CD14-positive monocyte (primary cell): Measurements from ENCODE around the gene RUNDC3A. TPM values are rescaled to one million over a fixed set of nuclear protein-coding genes. Genes with fewer than 3 reads are reported as not detected.

ENCODE experiments used
- DNase-seq, 3 donors: peaks; one replicate each; pipeline ENCODE4 v3.0.0-alpha.2; 2011 to 2022
- H2AFZ ChIP-seq: 2 replicates; pipeline ENCODE4 v1.6.0; 2012; ENCODE audit warnings: mild to moderate bottlenecking, low read depth, low read length, inconsistent platforms; ENCODE audit not compliant: insufficient read depth, poor library complexity, severe bottlenecking
- H3K27ac ChIP-seq, 2 donors: 1 replicate in 1 of 2; 2 replicates in 1 of 2; pipeline ENCODE4 v1.5.1; 2012 to 2013; ENCODE audit warnings: low read length in 2 of 2, control low read depth in 1 of 2, inconsistent platforms in 1 of 2, low read depth in 1 of 2, mild to moderate bottlenecking in 1 of 2
- H3K27me3 ChIP-seq, 2 donors: one replicate each; pipeline versions ENCODE4 v1.6.0 to v1.6.1; 2011 to 2013; ENCODE audit warnings: low read length in 2 of 2; ENCODE audit not compliant: control insufficient read depth in 2 of 2, insufficient read depth in 2 of 2
- H3K36me3 ChIP-seq, 2 donors: replicated peaks in 1 of 2; 1 replicate in 1 of 2; 2 replicates in 1 of 2; pipeline versions ENCODE4 v1.5.1 to v1.6.1; 2012 to 2013; ENCODE audit warnings: low read length in 2 of 2, control low read depth in 1 of 2, inconsistent platforms in 1 of 2, mild to moderate bottlenecking in 1 of 2; ENCODE audit not compliant: insufficient read depth in 2 of 2, control insufficient read depth in 1 of 2
- H3K4me1 ChIP-seq, 2 donors: 1 replicate in 1 of 2; 2 replicates in 1 of 2; pipeline versions ENCODE4 v1.5.1 to v1.6.1; 2012 to 2013; ENCODE audit warnings: low read length in 2 of 2, control low read depth in 1 of 2, inconsistent platforms in 1 of 2, mild to moderate bottlenecking in 1 of 2, moderate library complexity in 1 of 2; ENCODE audit not compliant: insufficient read depth in 2 of 2, control insufficient read depth in 1 of 2
- H3K4me2 ChIP-seq: replicated peaks from 2 replicates; pipeline ENCODE3; 2012; ENCODE audit warnings: low read length, moderate library complexity, mild to moderate bottlenecking; ENCODE audit not compliant: poor library complexity, severe bottlenecking; ENCODE audit errors: extremely low read depth
- H3K4me3 ChIP-seq, 3 experiments: fragments of 200-600 bp in 1 of 3; sonication (generic) in 1 of 3; replicated peaks in 1 of 3; 1 replicate in 2 of 3; 2 replicates in 1 of 3; pipeline ENCODE4 v1.5.1; 2011 to 2013; ENCODE audit warnings: low read length in 3 of 3, mild to moderate bottlenecking in 3 of 3, control low read depth in 2 of 3, low read depth in 2 of 3, inconsistent platforms in 1 of 3, moderate library complexity in 1 of 3
- H3K79me2 ChIP-seq: 2 replicates; pipeline ENCODE4 v1.6.0; 2012; ENCODE audit warnings: mild to moderate bottlenecking, control low read depth, inconsistent platforms, low read length, moderate library complexity; ENCODE audit not compliant: insufficient read depth
- H3K9ac ChIP-seq: 2 replicates; pipeline ENCODE4 v1.6.0; 2017; ENCODE audit warnings: low read length, mild to moderate bottlenecking; ENCODE audit not compliant: insufficient read depth, poor library complexity, severe bottlenecking
- H3K9me3 ChIP-seq, 2 donors: replicated peaks in 1 of 2; 1 replicate in 1 of 2; 2 replicates in 1 of 2; pipeline versions ENCODE4 v1.5.1 to v1.6.1; 2012 to 2013; ENCODE audit warnings: low read length in 2 of 2, control low read depth in 1 of 2; ENCODE audit not compliant: control insufficient read depth in 1 of 2, insufficient read depth in 1 of 2
- H4K20me1 ChIP-seq: 2 replicates; pipeline ENCODE4 v1.6.0; 2012; ENCODE audit warnings: mild to moderate bottlenecking, low read length, control low read depth, moderate library complexity; ENCODE audit not compliant: insufficient read depth
- H3K27ac Mint-ChIP-seq, 7 donors: one replicate each; pipeline ENCODE4 v1.8.0; 2020; ENCODE audit warnings: mild to moderate bottlenecking in 7 of 7, mixed read lengths in 7 of 7, moderate library complexity in 6 of 7, inconsistent platforms in 2 of 7
- H3K27me3 Mint-ChIP-seq, 3 donors: one replicate each; pipeline ENCODE4 v1.8.0; 2021 to 2022; ENCODE audit warnings: low read depth in 3 of 3, mild to moderate bottlenecking in 3 of 3, mixed read lengths in 3 of 3, moderate library complexity in 3 of 3, inconsistent platforms in 1 of 3
- H3K36me3 Mint-ChIP-seq, 2 donors: one replicate each; pipeline ENCODE4 v1.8.0; 2020; ENCODE audit warnings: mixed read lengths in 2 of 2, inconsistent platforms in 1 of 2, mild to moderate bottlenecking in 1 of 2
- H3K4me1 Mint-ChIP-seq: one replicate; pipeline ENCODE4 v1.8.0; 2020; ENCODE audit warnings: mild to moderate bottlenecking, mixed read lengths
- H3K4me3 Mint-ChIP-seq, 2 donors: one replicate each; pipeline ENCODE4 v1.8.0; 2020; ENCODE audit warnings: mild to moderate bottlenecking in 2 of 2, mixed read lengths in 2 of 2, moderate library complexity in 1 of 2
- H3K9me3 Mint-ChIP-seq, 7 donors: one replicate each; pipeline ENCODE4 v1.8.0; 2020 to 2022; ENCODE audit warnings: mixed read lengths in 7 of 7, mild to moderate bottlenecking in 6 of 7, moderate library complexity in 6 of 7, inconsistent platforms in 2 of 7
- WGBS: methylation state at CpG from one replicate; pipeline ENCODE4 v1.1.5; 2013; ENCODE audit warnings: missing lambda C conversion rate; ENCODE audit not compliant: insufficient coverage; 5-methylcytosine and 5-hydroxymethylcytosine counted together
- intact Hi-C, 2 donors: fragments of 100-400 bp; cut with micrococcal nuclease; formaldehyde crosslinking; loops; one replicate each; pipeline versions ENCODE4 v1.15.0 to v1.15.1; 2023
- polyA plus RNA-seq, 3 donors: library from polyadenylated mRNA; depleted of rRNA in 1 of 3; unstranded in 2 of 3; stranded (reverse) in 1 of 3; fragments of 300-500 nt in 2 of 3; fragments of >200 nt in 1 of 3; fragmentation: Illumina TruSeq in 2 of 3; gene quantifications; 1 replicate in 2 of 3; 2 replicates in 1 of 3; pipeline ENCODE4 v1.2.3, GENCODE V29; 2012 to 2021
- TF ChIP-seq, protein P1 (sequence below): fragments of 200-600 bp; IDR thresholded peaks from one replicate; pipeline ENCODE4 v1.8.0; 2022; ENCODE audit warnings: antibody characterized with exemption, mild to moderate bottlenecking

The RUNDC3A gene
- polyA plus RNA-seq, 3 donors = 0.22 to 0.35 TPM; not detected in 1

- Histone ChIP-seq H3K27me3 (no peaks in the 10 kb centered on the region), H3K36me3 (no peaks in the 10 kb centered on the region), H3K9ac (no peak overlapping the region), H3K27ac (peak overlapping the region in 1 of 2 donors; percentile 36), H3K9me3 (peaks cover 0 to 3% of the 10 kb centered on the region in 2 donors), H4K20me1 (no peaks in the 10 kb centered on the region), H2AFZ (no peak overlapping the region), H3K79me2 (peaks cover 3% of the 10 kb centered on the region), H3K4me2 (no peak overlapping the region), H3K4me3 (no peak overlapping the region), H3K4me1 (peaks cover 78 to 85% of the 10 kb centered on the region in 2 donors)
- intact Hi-C loops = no loop called here
- Mint-ChIP-seq H3K4me1 (peaks cover 72% of the 10 kb centered on the region), H3K9me3 (peaks cover 0 to 9% (median 7%) of the 10 kb centered on the region in 7 donors), H3K4me3 (no peak overlapping the region), H3K36me3 (peaks cover 0 to 4% of the 10 kb centered on the region in 2 donors), H3K27ac (peak overlapping the region in 5 of 7 donors; percentile 18 to 98 (median 60)), H3K27me3 (peaks cover 0 to 2% (median 0%) of the 10 kb centered on the region in 3 donors)
- 0% methylated on average over 1 of the region's 3 CpGs for WGBS
- TF ChIP-seq, protein P1, sequence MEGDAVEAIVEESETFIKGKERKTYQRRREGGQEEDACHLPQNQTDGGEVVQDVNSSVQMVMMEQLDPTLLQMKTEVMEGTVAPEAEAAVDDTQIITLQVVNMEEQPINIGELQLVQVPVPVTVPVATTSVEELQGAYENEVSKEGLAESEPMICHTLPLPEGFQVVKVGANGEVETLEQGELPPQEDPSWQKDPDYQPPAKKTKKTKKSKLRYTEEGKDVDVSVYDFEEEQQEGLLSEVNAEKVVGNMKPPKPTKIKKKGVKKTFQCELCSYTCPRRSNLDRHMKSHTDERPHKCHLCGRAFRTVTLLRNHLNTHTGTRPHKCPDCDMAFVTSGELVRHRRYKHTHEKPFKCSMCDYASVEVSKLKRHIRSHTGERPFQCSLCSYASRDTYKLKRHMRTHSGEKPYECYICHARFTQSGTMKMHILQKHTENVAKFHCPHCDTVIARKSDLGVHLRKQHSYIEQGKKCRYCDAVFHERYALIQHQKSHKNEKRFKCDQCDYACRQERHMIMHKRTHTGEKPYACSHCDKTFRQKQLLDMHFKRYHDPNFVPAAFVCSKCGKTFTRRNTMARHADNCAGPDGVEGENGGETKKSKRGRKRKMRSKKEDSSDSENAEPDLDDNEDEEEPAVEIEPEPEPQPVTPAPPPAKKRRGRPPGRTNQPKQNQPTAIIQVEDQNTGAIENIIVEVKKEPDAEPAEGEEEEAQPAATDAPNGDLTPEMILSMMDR = no peak
- DNase-seq = peak in 1 of 3 donors; percentile 36
Measured at GRCh38 chr17:44335564-44335963, 27.2 kb downstream of the RUNDC3A start.

- H3K9me3 Mint-ChIP-seq = peaks cover 1 to 13% (median 7%) of the 10 kb centered on the region in 7 donors
- TF ChIP-seq, protein P1 = no peak
- H3K27ac ChIP-seq = peak overlapping the region in 1 of 2 donors; percentile 36
- DNase-seq = no peak
- no peak overlapping the region for H2AFZ ChIP-seq
- no peak overlapping the region for H3K4me2 ChIP-seq
- no peak overlapping the region for H3K4me3 ChIP-seq
- peaks cover 0 to 4% of the 10 kb centered on the region in 2 donors for H3K9me3 ChIP-seq
- peaks cover 73% of the 10 kb centered on the region for H3K4me1 Mint-ChIP-seq
- H3K9ac ChIP-seq = no peak overlapping the region
- peak overlapping the region in 6 of 7 donors; percentile 33 to 85 (median 56) for H3K27ac Mint-ChIP-seq
- H3K79me2 ChIP-seq = peaks cover 3% of the 10 kb centered on the region
- intact Hi-C loops = no loop called here
- H3K36me3 ChIP-seq = no peaks in the 10 kb centered on the region
- peaks cover 0 to 2% (median 0%) of the 10 kb centered on the region in 3 donors for H3K27me3 Mint-ChIP-seq
- H3K36me3 Mint-ChIP-seq = peaks cover 0 to 4% of the 10 kb centered on the region in 2 donors
- 88% methylated on average over 3 of the region's 5 CpGs for WGBS
- H3K27me3 ChIP-seq = no peaks in the 10 kb centered on the region
- no peak overlapping the region for H3K4me3 Mint-ChIP-seq
- no peaks in the 10 kb centered on the region for H4K20me1 ChIP-seq
- H3K4me1 ChIP-seq = peaks cover 76 to 83% of the 10 kb centered on the region in 2 donors
Measured at GRCh38 chr17:44335968-44336367, 27.6 kb downstream of the RUNDC3A start.
